Astrocyte (in vitro differentiated cells and primary cell): ENCODE results near the gene SAFB2. TPM values are rescaled to one million over a fixed set of nuclear protein-coding genes. Genes with fewer than 3 reads are reported as not detected.

Source experiments
- DNase-seq: peaks from one replicate; pipeline ENCODE4 v3.0.0-alpha.2; 2010; ENCODE audit warnings: low read depth
- FAIRE-seq: peaks from 2 replicates; lab custom pipeline; 2011; peaks lifted over from hg19 to GRCh38; lab: Jason Lieb, UNC
- H2AFZ ChIP-seq: 2 replicates; pipeline ENCODE4 v1.6.0; 2012; ENCODE audit warnings: low read depth, low read length, inconsistent platforms
- H3K27ac ChIP-seq: 2 replicates; pipeline ENCODE4 v1.5.1; 2011; ENCODE audit warnings: low read depth, low read length, inconsistent platforms
- H3K27me3 ChIP-seq: 2 replicates; pipeline ENCODE4 v1.6.0; 2011; ENCODE audit warnings: low read length, inconsistent platforms; ENCODE audit not compliant: insufficient read depth
- H3K36me3 ChIP-seq: 2 replicates; pipeline ENCODE4 v1.5.1; 2011; ENCODE audit warnings: low read length, inconsistent platforms; ENCODE audit not compliant: insufficient read depth
- H3K4me1 ChIP-seq: 2 replicates; pipeline ENCODE4 v1.5.1; 2011; ENCODE audit warnings: low read length, inconsistent platforms; ENCODE audit not compliant: insufficient read depth
- H3K4me2 ChIP-seq: 2 replicates; pipeline ENCODE4 v1.6.0; 2012; ENCODE audit warnings: low read length, inconsistent platforms
- H3K4me3 ChIP-seq: 2 replicates; pipeline ENCODE4 v1.5.1; 2011; ENCODE audit warnings: low read depth, mild to moderate bottlenecking, low read length, inconsistent platforms; ENCODE audit not compliant: insufficient read depth
- H3K79me2 ChIP-seq: 2 replicates; pipeline ENCODE4 v1.6.0; 2012; ENCODE audit warnings: mild to moderate bottlenecking, low read length, inconsistent platforms; ENCODE audit not compliant: insufficient read depth
- H3K9ac ChIP-seq: 2 replicates; pipeline ENCODE4 v1.6.0; 2012; ENCODE audit warnings: mild to moderate bottlenecking, low read length, inconsistent platforms
- H3K9me3 ChIP-seq: 2 replicates; pipeline ENCODE4 v1.5.1; 2012; ENCODE audit warnings: low read depth, mild to moderate bottlenecking, low read length, inconsistent platforms; ENCODE audit not compliant: insufficient read depth
- H4K20me1 ChIP-seq: 2 replicates; pipeline ENCODE4 v1.6.0; 2012; ENCODE audit warnings: low read length, inconsistent platforms; ENCODE audit not compliant: insufficient read depth
- H3K27ac Mint-ChIP-seq: one replicate; pipeline ENCODE4 v1.8.0; 2021; ENCODE audit warnings: mild to moderate bottlenecking, mixed read lengths; ENCODE audit not compliant: unreplicated experiment
- H3K27me3 Mint-ChIP-seq: one replicate; pipeline ENCODE4 v1.8.0; 2021; ENCODE audit warnings: low read depth, mixed read lengths; ENCODE audit not compliant: unreplicated experiment
- H3K36me3 Mint-ChIP-seq: one replicate; pipeline ENCODE4 v1.8.0; 2021; ENCODE audit warnings: low read depth, mixed read lengths; ENCODE audit not compliant: unreplicated experiment
- H3K4me1 Mint-ChIP-seq: one replicate; pipeline ENCODE4 v1.8.0; 2021; ENCODE audit warnings: low read depth, mixed read lengths; ENCODE audit not compliant: unreplicated experiment
- H3K4me3 Mint-ChIP-seq: one replicate; pipeline ENCODE4 v1.8.0; 2021; ENCODE audit warnings: mild to moderate bottlenecking, moderate library complexity, mixed read lengths; ENCODE audit not compliant: unreplicated experiment
- H3K9me3 Mint-ChIP-seq: one replicate; pipeline ENCODE4 v1.8.0; 2021; ENCODE audit warnings: mild to moderate bottlenecking, mixed read lengths; ENCODE audit not compliant: unreplicated experiment
- EZH2 ChIP-seq: IDR thresholded peaks from 2 replicates; pipeline ENCODE4 v1.6.1; 2012; ENCODE audit warnings: mild to moderate bottlenecking, low read length, inconsistent platforms; ENCODE audit not compliant: insufficient read depth
- total RNA-seq: library from RNA; stranded (reverse); gene quantifications from 2 replicates; pipeline ENCODE4 v1.2.1, GENCODE V29; 2021
- TF ChIP-seq, protein P1 (sequence below): IDR thresholded peaks from 2 replicates; pipeline ENCODE4 v1.5.1; 2011; ENCODE audit warnings: low read depth, mild to moderate bottlenecking, inconsistent platforms, low read length, moderate library complexity; ENCODE audit not compliant: insufficient read depth

Gene SAFB2
- total RNA-seq, 1 donor from 2014 or later, result 50.6 TPM

DNA sequence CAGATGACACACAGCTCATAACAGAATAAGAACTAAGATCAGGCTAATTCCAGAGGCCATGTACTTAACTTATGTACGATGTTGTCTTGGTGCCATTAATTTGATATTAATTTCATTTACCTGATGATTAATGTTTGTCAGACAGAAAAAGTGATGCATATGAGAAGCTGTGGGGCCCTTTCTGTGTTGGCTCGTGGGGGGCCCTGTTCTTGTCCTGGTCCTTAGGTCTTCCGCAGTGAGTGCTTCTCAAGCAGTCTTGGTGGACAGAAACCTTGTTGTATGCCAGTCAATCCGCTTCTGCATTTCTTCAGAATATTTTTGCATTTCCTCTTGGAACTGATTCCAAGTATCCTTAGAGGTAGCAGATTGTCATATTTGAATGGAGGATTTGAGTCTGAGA is 20.5 kb upstream of the SAFB2 start:
- DNase-seq (no peak), FAIRE-seq (no peak)
- Mint-ChIP-seq H3K9me3 (no peaks in the 10 kb centered on the region), H3K36me3 (peaks cover 22% of the 10 kb centered on the region), H3K27ac (no peak overlapping the region), H3K27me3 (no peaks in the 10 kb centered on the region), H3K4me3 (no peak overlapping the region), H3K4me1 (peaks cover 18% of the 10 kb centered on the region)
- H3K27me3 ChIP-seq, result no peaks in the 10 kb centered on the region
- H3K36me3 ChIP-seq, result peaks cover 39% of the 10 kb centered on the region
- H3K4me2 ChIP-seq, result no peak overlapping the region
- no peak overlapping the region for H3K4me3 ChIP-seq
- H3K79me2 ChIP-seq, result peaks cover 96% of the 10 kb centered on the region
- H3K27ac ChIP-seq, result no peak overlapping the region
- no peak for TF ChIP-seq EZH2
- TF ChIP-seq, protein P1, sequence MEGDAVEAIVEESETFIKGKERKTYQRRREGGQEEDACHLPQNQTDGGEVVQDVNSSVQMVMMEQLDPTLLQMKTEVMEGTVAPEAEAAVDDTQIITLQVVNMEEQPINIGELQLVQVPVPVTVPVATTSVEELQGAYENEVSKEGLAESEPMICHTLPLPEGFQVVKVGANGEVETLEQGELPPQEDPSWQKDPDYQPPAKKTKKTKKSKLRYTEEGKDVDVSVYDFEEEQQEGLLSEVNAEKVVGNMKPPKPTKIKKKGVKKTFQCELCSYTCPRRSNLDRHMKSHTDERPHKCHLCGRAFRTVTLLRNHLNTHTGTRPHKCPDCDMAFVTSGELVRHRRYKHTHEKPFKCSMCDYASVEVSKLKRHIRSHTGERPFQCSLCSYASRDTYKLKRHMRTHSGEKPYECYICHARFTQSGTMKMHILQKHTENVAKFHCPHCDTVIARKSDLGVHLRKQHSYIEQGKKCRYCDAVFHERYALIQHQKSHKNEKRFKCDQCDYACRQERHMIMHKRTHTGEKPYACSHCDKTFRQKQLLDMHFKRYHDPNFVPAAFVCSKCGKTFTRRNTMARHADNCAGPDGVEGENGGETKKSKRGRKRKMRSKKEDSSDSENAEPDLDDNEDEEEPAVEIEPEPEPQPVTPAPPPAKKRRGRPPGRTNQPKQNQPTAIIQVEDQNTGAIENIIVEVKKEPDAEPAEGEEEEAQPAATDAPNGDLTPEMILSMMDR, result no peak
- no peaks in the 10 kb centered on the region for H3K9me3 ChIP-seq
- no peak overlapping the region for H3K9ac ChIP-seq
- H2AFZ ChIP-seq, result no peak overlapping the region
- peaks cover 94% of the 10 kb centered on the region for H4K20me1 ChIP-seq
- H3K4me1 ChIP-seq, result peaks cover 6% of the 10 kb centered on the region

DNA sequence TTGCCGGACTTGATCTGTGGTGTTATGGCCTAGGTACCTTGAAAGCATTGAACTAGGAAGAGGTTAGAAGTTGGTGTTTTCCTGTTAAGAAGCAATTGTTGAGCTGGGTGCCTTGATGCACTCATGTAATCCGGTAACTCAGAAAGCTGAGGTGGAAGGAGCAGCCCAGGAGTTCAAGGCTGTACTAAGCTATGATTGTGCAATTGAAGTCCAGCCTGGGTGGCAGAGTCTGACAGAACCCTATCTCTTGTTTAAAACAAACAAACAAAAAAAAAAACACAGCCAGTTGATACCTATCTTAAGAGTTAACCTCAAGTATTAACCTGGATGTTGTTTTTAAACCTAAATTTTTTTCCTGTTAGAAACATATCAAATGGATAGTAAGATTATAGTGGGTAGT is 19.6 kb upstream of the SAFB2 start:
- H3K36me3 Mint-ChIP-seq, result peaks cover 17% of the 10 kb centered on the region
- H3K27ac Mint-ChIP-seq, result no peak overlapping the region

DNA sequence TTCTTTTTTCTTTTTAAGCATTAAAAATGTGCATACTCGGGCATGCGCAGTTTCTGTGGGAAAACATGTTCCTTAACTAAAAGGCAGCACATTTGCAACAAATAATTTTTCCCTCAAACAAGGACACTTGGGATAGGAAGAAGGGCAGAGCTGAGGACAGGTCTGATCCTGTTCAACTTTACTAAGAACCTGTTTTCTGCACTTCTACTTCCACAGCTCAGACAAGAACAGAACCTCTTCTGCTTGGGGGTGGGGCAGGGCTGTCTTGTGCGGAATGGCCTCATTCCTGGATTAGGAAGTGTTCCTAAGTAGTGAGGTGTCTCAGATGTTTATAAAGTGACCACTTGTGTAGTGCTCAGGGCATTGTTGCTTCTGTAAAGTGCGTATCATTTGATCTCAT is 18.6 kb upstream of the SAFB2 start:
- H3K4me3 ChIP-seq, result no peak overlapping the region
- H3K27ac ChIP-seq, result no peak overlapping the region
- H3K27ac Mint-ChIP-seq, result peak overlapping the region; percentile 64
- no peak overlapping the region for H3K9ac ChIP-seq
- no peak overlapping the region for H3K4me3 Mint-ChIP-seq
- FAIRE-seq, result no peak
- peaks cover 14% of the 10 kb centered on the region for H3K36me3 Mint-ChIP-seq
- H3K36me3 ChIP-seq, result peaks cover 26% of the 10 kb centered on the region
- H3K27me3 Mint-ChIP-seq, result no peaks in the 10 kb centered on the region
- H3K9me3 ChIP-seq, result no peaks in the 10 kb centered on the region
- peaks cover 99% of the 10 kb centered on the region for H3K79me2 ChIP-seq
- TF ChIP-seq, protein P1, result no peak
- no peak for TF ChIP-seq EZH2
- peaks cover 94% of the 10 kb centered on the region for H4K20me1 ChIP-seq
- H3K27me3 ChIP-seq, result no peaks in the 10 kb centered on the region
- peaks cover 18% of the 10 kb centered on the region for H3K4me1 Mint-ChIP-seq
- no peak overlapping the region for H3K4me2 ChIP-seq
- H2AFZ ChIP-seq, result no peak overlapping the region
- H3K4me1 ChIP-seq, result peaks cover 6% of the 10 kb centered on the region
- DNase-seq, result no peak
- no peaks in the 10 kb centered on the region for H3K9me3 Mint-ChIP-seq

More for the DNA sequence above, 19.6 kb upstream of the SAFB2 start:
- Mint-ChIP-seq H3K4me3 (no peak overlapping the region), H3K9me3 (no peaks in the 10 kb centered on the region), H3K27me3 (no peaks in the 10 kb centered on the region), H3K4me1 (peaks cover 18% of the 10 kb centered on the region)
- Histone ChIP-seq H3K4me1 (peaks cover 6% of the 10 kb centered on the region), H3K36me3 (peaks cover 33% of the 10 kb centered on the region), H3K4me3 (no peak overlapping the region), H3K79me2 (peaks cover 100% of the 10 kb centered on the region), H3K27me3 (no peaks in the 10 kb centered on the region), H3K27ac (no peak overlapping the region), H3K9ac (no peak overlapping the region), H2AFZ (no peak overlapping the region), H3K4me2 (no peak overlapping the region), H4K20me1 (peaks cover 97% of the 10 kb centered on the region), H3K9me3 (no peaks in the 10 kb centered on the region)
- no peak for TF ChIP-seq EZH2
- TF ChIP-seq, protein P1, result no peak
- no peak for FAIRE-seq
- no peak for DNase-seq
